K562 (cell line): ENCODE data around the gene ZFAND5. TPM values are rescaled to one million over a fixed set of nuclear protein-coding genes. Genes with fewer than 3 reads are reported as not detected.

Experiments
- ATAC-seq: fragments of 200-7000 bp; cut with Tn5 transposase; 3 replicates; pipeline ENCODE4 v1.9.1; 2020; ENCODE audit warnings: moderate library complexity
- BruUV-seq: library from RNA; stranded (reverse); fragments of 400-500 nt; replicated peaks from 2 replicates; lab custom pipeline; 2021; lab: Mats Ljungman, UMichigan
- CTCF ChIA-PET: fragments of 300-600 bp; formaldehyde crosslinking; extraction: SDS; loops from one replicate; lab custom pipeline; 2021; ENCODE audit warnings: low intra/inter-chr PET ratio; lab: Yijun Ruan, JAX
- POLR2A ChIA-PET: fragments of 300-600, 350-650 bp; sonication (Branson Sonifier 250); formaldehyde crosslinking; extraction: SDS; loops from one replicate; lab custom pipeline; 2021; ENCODE audit warnings: antibody characterized with exemption, inconsistent platforms; lab: Yijun Ruan, JAX
- DNase-seq, 4 experiments: peaks; one replicate each; pipeline versions ENCODE4 v3.0.0 to v3.0.0-alpha.2; 2011 to 2018; ENCODE audit warnings: low spot score in 3 of 4, mixed read lengths in 3 of 4; ENCODE audit errors: extremely low read depth in 1 of 4
- FAIRE-seq: peaks from 2 replicates; lab custom pipeline; 2011; peaks lifted over from hg19 to GRCh38; lab: Jason Lieb, UNC
- H2AFZ ChIP-seq: 2 replicates; pipeline ENCODE4 v1.6.0; 2011; ENCODE audit warnings: low read depth, low read length, control low read depth, inconsistent platforms
- H3K27ac ChIP-seq: fragments of 200-600 bp; 3 replicates; pipeline ENCODE4 v1.8.0; 2011; ENCODE audit warnings: low read depth, mild to moderate bottlenecking, control low read depth, inconsistent platforms, low read length, moderate library complexity, mixed read lengths; ENCODE audit errors: extremely low read depth
- H3K27me3 ChIP-seq, 2 experiments: fragments of 300-600 bp in 1 of 2; 2 replicates in 1 of 2; 3 replicates in 1 of 2; pipeline versions ENCODE4 v1.6.0 to v1.8.0; 2011; ENCODE audit warnings: inconsistent platforms in 2 of 2, low read length in 2 of 2, mild to moderate bottlenecking in 1 of 2, mixed read lengths in 1 of 2, moderate library complexity in 1 of 2; ENCODE audit not compliant: control insufficient read depth in 2 of 2, insufficient read depth in 2 of 2
- H3K36me3 ChIP-seq: fragments of 300-600 bp; 3 replicates; pipeline ENCODE4 v1.8.0; 2011; ENCODE audit warnings: mild to moderate bottlenecking, low read length, inconsistent platforms; ENCODE audit not compliant: control insufficient read depth, insufficient read depth
- H3K4me1 ChIP-seq, 2 experiments: fragments of 200-600 bp in 1 of 2; replicated peaks in 1 of 2; 2 replicates in 1 of 2; 3 replicates in 1 of 2; pipeline versions ENCODE4 v1.5.1 to v1.8.0; 2011; ENCODE audit warnings: inconsistent platforms in 2 of 2, low read length in 2 of 2, mild to moderate bottlenecking in 1 of 2, mixed read lengths in 1 of 2, moderate library complexity in 1 of 2; ENCODE audit not compliant: control insufficient read depth in 2 of 2, insufficient read depth in 2 of 2
- H3K4me2 ChIP-seq: 2 replicates; pipeline ENCODE4 v1.6.1; 2011; ENCODE audit warnings: low read length, control low read depth, inconsistent platforms, mixed read lengths; ENCODE audit not compliant: insufficient read depth
- H3K4me3 ChIP-seq: fragments of 200-600 bp; sonication (generic), shearing (Covaris generic); 2 replicates; pipeline ENCODE4 v1.5.1; 2016; ENCODE audit warnings: control low read depth, inconsistent platforms
- H3K79me2 ChIP-seq: fragments of 200-600 bp; 3 replicates; pipeline ENCODE4 v1.8.0; 2011; ENCODE audit warnings: low read length, inconsistent platforms; ENCODE audit not compliant: control insufficient read depth, insufficient read depth
- H3K9ac ChIP-seq, 2 experiments: 2 replicates each; pipeline versions ENCODE4 v1.6.0 to v1.6.1; 2011; ENCODE audit warnings: low read depth in 2 of 2, low read length in 2 of 2, control low read depth in 1 of 2, inconsistent platforms in 1 of 2, mild to moderate bottlenecking in 1 of 2, mixed read lengths in 1 of 2; ENCODE audit not compliant: insufficient read depth in 1 of 2
- H3K9me1 ChIP-seq: one replicate; pipeline ENCODE4 v1.6.0; 2011; ENCODE audit warnings: inconsistent platforms, mild to moderate bottlenecking, low read length, moderate library complexity; ENCODE audit not compliant: control insufficient read depth, insufficient read depth
- H3K9me3 ChIP-seq: replicated peaks from 2 replicates; pipeline ENCODE4 v1.5.1; 2011; ENCODE audit warnings: low read depth, low read length, inconsistent platforms; ENCODE audit not compliant: control insufficient read depth, insufficient read depth
- H4K20me1 ChIP-seq: replicated peaks from 2 replicates; pipeline ENCODE4 v1.6.1; 2011; ENCODE audit warnings: low read length, inconsistent platforms, mixed read lengths; ENCODE audit not compliant: control insufficient read depth, insufficient read depth
- ARID4B ChIP-seq: sonication (generic); formaldehyde crosslinking; IDR thresholded peaks from 2 replicates; pipeline ENCODE4 v1.8.0; 2022; ENCODE audit warnings: mild to moderate bottlenecking, missing genetic modification reagents
- CHD2 ChIP-seq: IDR thresholded peaks from 2 replicates; pipeline ENCODE4 v1.6.1; 2011; ENCODE audit warnings: low read depth, low read length
- KLF13 ChIP-seq: fragments of 450-650 bp; IDR thresholded peaks from 2 replicates; pipeline ENCODE4 v1.6.1; 2016; ENCODE audit warnings: missing genetic modification characterization, low read depth, mild to moderate bottlenecking, missing compliant biosample characterization, moderate library complexity, borderline replicate concordance
- SAFB ChIP-seq: fragments of 200-400 bp; formaldehyde crosslinking; IDR thresholded peaks from 2 replicates; pipeline ENCODE4 v1.6.1; 2017; ENCODE audit warnings: low read depth, low read length, borderline replicate concordance
- ZNF589 ChIP-seq: fragments of 200-800 bp; sonication (Bioruptor generic); IDR thresholded peaks from 2 replicates; pipeline ENCODE4 v1.6.1; 2016; ENCODE audit warnings: low read depth, missing genetic modification characterization, missing compliant biosample characterization
- WGBS: fragments of 100-300 bp; shearing (Covaris generic); methylation state at CpG from one replicate; pipeline ENCODE4 v1.1.6; 2016; ENCODE audit warnings: low coverage, mixed read lengths; ENCODE audit not compliant: insufficient coverage; ENCODE audit errors: missing lambda C conversion rate; 5-methylcytosine and 5-hydroxymethylcytosine counted together
- in situ Hi-C: fragments of 300-500 bp; cut with MboI; formaldehyde crosslinking; loops from 4 replicates; pipeline ENCODE4 v1.15.0; 2018; ENCODE audit warnings: inconsistent platforms, mixed read lengths
- intact Hi-C: fragments of 100-400 bp; cut with micrococcal nuclease; formaldehyde crosslinking; loops from 2 replicates; pipeline ENCODE4 v1.14.2; 2022
- polyA plus RNA-seq, 8 experiments: library from polyadenylated mRNA; depleted of rRNA in 4 of 8; stranded (reverse) in 5 of 8; unstranded in 3 of 8; fragments of >200 nt; fragmentation: Nextera tagmentation in 2 of 8; fragmentation: Illumina TruSeq in 1 of 8; extraction: Ambion mirVana in 2 of 8; extraction: Trizol in 1 of 8; gene quantifications; 2 replicates each; pipeline versions ENCODE4 v1.2.1 to v1.2.3, GENCODE V29; 2011 to 2014; ENCODE audit warnings: inconsistent platforms in 1 of 8, missing spikeins in 1 of 8
- total RNA-seq, 7 experiments: library from RNA; depleted of rRNA in 6 of 7; stranded (reverse); fragments of >200 nt in 6 of 7; fragmentation: Illumina TruSeq in 2 of 7; extraction: Trizol in 2 of 7; gene quantifications; 2 replicates each; pipeline versions ENCODE4 v1.2.1 to v1.2.3, GENCODE V29; 2011 to 2021; ENCODE audit warnings: low replicate concordance in 1 of 7
- TF ChIP-seq, protein P1 (sequence below), 2 experiments: IDR thresholded peaks; 2 replicates each; pipeline ENCODE4 v1.6.1; 2011; ENCODE audit warnings: borderline replicate concordance in 1 of 2, control low read depth in 1 of 2, low read depth in 1 of 2, low read length in 1 of 2, mild to moderate bottlenecking in 1 of 2, mixed read lengths in 1 of 2, moderate library complexity in 1 of 2; ENCODE audit not compliant: insufficient read depth in 1 of 2, insufficient read length in 1 of 2, poor library complexity in 1 of 2, severe bottlenecking in 1 of 2; ENCODE audit errors: extremely low read depth in 1 of 2
- TF ChIP-seq, protein P2 (sequence below): fragments of 200-800 bp; sonication (Bioruptor generic); IDR thresholded peaks from 2 replicates; pipeline ENCODE4 v1.6.1; 2017; ENCODE audit warnings: missing genetic modification characterization, missing compliant biosample characterization
- TF ChIP-seq, protein P3 (sequence below), 3 experiments: fragments of 200-800 bp in 1 of 3; fragments of 250-450 bp in 1 of 3; fragments of 450-650 bp in 1 of 3; sonication (Bioruptor Pico) in 1 of 3; sonication (Bioruptor generic) in 1 of 3; formaldehyde crosslinking in 1 of 3; IDR thresholded peaks; 2 replicates each; pipeline versions ENCODE4 v1.6.1 to v1.8.0; 2016 to 2022; ENCODE audit warnings: mild to moderate bottlenecking in 2 of 3, missing genetic modification characterization in 2 of 3, missing compliant biosample characterization in 1 of 3, moderate library complexity in 1 of 3

Gene ZFAND5
- total and polyA plus RNA-seq, 9 of the 15 experiments (the other 6 are each of a cell fraction or from before 2014, with no cell fraction given), result 12.7 to 64.2 (median 34.5) TPM

GRCh38 chr9:72333709-72334108 lies 31.3 kb downstream of the ZFAND5 start (continued):
- no peak for TF ChIP-seq SAFB

DNA sequence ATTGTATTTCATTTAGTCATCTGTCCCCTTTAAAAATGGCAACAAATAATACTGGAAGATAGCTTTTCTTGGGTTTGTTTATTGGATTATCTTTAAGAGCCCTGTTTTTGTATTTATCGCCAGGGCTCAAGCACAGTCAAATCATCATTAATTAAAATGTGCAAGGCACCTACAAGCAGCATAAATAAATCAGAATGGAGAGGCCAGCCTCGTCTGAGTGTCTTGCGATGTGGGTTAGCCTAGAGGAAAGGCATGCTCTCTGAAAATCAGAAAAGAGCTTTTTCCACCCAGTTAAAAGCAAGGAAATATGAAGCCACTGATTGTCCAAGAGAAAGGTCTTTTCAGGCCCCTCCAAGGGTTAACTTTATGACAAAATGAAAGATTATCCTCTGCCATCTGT lies 31.8 kb downstream of the ZFAND5 start:
- BruUV-seq, result no TSS peak
- H3K4me2 ChIP-seq, result no peak overlapping the region
- intact Hi-C loops (no loop called here), in situ Hi-C loops (no loop called here)
- 0 out of 2 replicates have a peak, but pooled peaks cover 3% of the 10 kb centered on the region for H4K20me1 ChIP-seq
- no peak overlapping the region for H3K27ac ChIP-seq
- no peaks in the 10 kb centered on the region for H3K36me3 ChIP-seq
- H3K9me3 ChIP-seq, result no peaks in the 10 kb centered on the region
- peaks cover 2 to 4% of the 10 kb centered on the region in 2 experiments; a peak in 4 of 5 replicates for H3K27me3 ChIP-seq
- H3K79me2 ChIP-seq, result no peaks in the 10 kb centered on the region
- WGBS, result 3% methylated on average over 3 of the region's 3 CpGs
- no peaks in the 10 kb centered on the region for H3K9me1 ChIP-seq
- H3K4me1 ChIP-seq, result no peaks in the 10 kb centered on the region; a peak in 1 of 5 replicates
- ChIA-PET POLR2A (no interaction called here), CTCF (no interaction called here)
- FAIRE-seq (no peak), ATAC-seq (no peak), DNase-seq (no peak)
- no peak overlapping the region for H3K9ac ChIP-seq
- H3K4me3 ChIP-seq, result no peak overlapping the region
- H2AFZ ChIP-seq, result no peak overlapping the region
- TF ChIP-seq, protein P1, sequence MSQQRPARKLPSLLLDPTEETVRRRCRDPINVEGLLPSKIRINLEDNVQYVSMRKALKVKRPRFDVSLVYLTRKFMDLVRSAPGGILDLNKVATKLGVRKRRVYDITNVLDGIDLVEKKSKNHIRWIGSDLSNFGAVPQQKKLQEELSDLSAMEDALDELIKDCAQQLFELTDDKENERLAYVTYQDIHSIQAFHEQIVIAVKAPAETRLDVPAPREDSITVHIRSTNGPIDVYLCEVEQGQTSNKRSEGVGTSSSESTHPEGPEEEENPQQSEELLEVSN (IDR thresholded peaks at IDR 0.05; ENCODE audit: borderline replicate concordance in 1 of 2, extremely low read depth in 1 of 2, insufficient read depth in 1 of 2, insufficient read length in 1 of 2, low read depth in 1 of 2, low read length in 1 of 2, poor library complexity in 1 of 2, severe bottlenecking in 1 of 2), result no peak
- TF ChIP-seq ZNF589 (CRISPR knock-in tag) (no peak), ARID4B (no peak), KLF13 (no peak), CHD2 (no peak)
- TF ChIP-seq, protein P2, sequence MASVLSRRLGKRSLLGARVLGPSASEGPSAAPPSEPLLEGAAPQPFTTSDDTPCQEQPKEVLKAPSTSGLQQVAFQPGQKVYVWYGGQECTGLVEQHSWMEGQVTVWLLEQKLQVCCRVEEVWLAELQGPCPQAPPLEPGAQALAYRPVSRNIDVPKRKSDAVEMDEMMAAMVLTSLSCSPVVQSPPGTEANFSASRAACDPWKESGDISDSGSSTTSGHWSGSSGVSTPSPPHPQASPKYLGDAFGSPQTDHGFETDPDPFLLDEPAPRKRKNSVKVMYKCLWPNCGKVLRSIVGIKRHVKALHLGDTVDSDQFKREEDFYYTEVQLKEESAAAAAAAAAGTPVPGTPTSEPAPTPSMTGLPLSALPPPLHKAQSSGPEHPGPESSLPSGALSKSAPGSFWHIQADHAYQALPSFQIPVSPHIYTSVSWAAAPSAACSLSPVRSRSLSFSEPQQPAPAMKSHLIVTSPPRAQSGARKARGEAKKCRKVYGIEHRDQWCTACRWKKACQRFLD (CRISPR knock-in tag), result no peak
- TF ChIP-seq, protein P3, sequence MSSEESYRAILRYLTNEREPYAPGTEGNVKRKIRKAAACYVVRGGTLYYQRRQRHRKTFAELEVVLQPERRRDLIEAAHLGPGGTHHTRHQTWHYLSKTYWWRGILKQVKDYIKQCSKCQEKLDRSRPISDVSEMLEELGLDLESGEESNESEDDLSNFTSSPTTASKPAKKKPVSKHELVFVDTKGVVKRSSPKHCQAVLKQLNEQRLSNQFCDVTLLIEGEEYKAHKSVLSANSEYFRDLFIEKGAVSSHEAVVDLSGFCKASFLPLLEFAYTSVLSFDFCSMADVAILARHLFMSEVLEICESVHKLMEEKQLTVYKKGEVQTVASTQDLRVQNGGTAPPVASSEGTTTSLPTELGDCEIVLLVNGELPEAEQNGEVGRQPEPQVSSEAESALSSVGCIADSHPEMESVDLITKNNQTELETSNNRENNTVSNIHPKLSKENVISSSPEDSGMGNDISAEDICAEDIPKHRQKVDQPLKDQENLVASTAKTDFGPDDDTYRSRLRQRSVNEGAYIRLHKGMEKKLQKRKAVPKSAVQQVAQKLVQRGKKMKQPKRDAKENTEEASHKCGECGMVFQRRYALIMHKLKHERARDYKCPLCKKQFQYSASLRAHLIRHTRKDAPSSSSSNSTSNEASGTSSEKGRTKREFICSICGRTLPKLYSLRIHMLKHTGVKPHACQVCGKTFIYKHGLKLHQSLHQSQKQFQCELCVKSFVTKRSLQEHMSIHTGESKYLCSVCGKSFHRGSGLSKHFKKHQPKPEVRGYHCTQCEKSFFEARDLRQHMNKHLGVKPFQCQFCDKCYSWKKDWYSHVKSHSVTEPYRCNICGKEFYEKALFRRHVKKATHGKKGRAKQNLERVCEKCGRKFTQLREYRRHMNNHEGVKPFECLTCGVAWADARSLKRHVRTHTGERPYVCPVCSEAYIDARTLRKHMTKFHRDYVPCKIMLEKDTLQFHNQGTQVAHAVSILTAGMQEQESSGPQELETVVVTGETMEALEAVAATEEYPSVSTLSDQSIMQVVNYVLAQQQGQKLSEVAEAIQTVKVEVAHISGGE (CRISPR knock-in tag; IDR thresholded peaks at IDR 0.05), result no peak
